GM12892 (cell line): ENCODE results near the gene ZGLP1.
A peak's percentile ranks its signal among the peaks of the same experiment; 100 is the strongest.

Source experiments
- DNase-seq: peaks from one replicate; pipeline ENCODE4 v3.0.0; 2011; ENCODE audit not compliant: insufficient read length
- FAIRE-seq: peaks from 2 replicates; lab custom pipeline; 2011; peaks lifted over from hg19 to GRCh38; lab: Jason Lieb, UNC
- POLR2A ChIP-seq: IDR thresholded peaks from 2 replicates; pipeline ENCODE4 v1.6.1; 2011; ENCODE audit warnings: low read depth, low read length, control low read depth
- POLR2AphosphoS5 ChIP-seq: IDR thresholded peaks from 2 replicates; pipeline ENCODE4 v1.6.1; 2011; ENCODE audit warnings: low read depth, low read length, control low read depth
- TAF1 ChIP-seq: IDR thresholded peaks from 2 replicates; pipeline ENCODE4 v1.6.1; 2011; ENCODE audit warnings: low read depth, mild to moderate bottlenecking, control low read depth, low read length, borderline replicate concordance

ZGLP1 gene

DNA sequence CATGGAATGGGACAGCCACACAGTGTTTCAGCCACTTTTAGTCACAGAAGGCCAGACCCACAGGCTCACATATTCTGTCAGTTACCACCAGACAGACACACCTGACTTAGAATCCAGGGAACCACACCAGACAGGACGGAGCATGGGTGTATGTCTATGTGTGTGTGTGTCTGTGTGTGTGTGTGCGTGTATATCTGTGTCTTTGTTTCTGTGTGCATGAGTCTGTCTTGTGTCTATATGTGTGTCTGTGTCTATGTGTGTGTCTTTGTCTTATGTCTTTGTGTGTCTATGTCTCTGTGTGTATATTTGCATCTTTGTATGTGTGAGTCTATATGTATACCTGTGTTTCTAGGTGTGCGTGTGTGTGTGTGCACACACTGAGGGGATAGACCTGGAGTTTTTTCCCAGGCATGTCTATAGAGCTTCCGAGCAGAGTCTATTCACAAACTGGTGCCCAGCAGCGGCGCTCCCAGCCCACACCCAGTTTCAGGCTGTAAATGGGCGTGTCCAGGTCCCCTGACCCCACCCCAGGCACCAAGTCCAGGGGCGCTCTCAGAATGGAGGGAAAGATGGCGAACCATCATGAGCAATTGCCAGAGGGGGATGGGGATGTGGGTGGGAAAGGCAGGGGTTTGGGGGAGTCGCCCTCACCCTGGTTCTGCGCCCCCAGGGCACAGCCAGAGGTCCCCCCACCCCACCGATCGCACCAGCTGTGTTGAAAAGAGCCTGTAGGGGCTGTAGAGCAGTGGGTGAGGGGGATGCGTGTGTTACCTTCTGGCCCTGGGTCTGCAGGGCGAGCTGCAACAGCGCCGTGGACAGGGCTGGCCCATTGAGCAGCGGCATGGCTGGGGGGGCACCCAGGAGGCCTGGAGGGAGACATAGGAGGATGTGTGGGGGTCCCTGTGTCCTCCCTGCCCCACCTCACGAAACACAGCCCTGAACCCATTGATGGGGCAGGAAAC is 12.5 kb upstream of the ZGLP1 start:
- no peak for FAIRE-seq
- DNase-seq = no peak
- TF ChIP-seq TAF1 (no peak), POLR2A (peak; percentile 66; the same call in 1 of the 2 replicates), POLR2AphosphoS5 (peak; percentile 77)

DNA sequence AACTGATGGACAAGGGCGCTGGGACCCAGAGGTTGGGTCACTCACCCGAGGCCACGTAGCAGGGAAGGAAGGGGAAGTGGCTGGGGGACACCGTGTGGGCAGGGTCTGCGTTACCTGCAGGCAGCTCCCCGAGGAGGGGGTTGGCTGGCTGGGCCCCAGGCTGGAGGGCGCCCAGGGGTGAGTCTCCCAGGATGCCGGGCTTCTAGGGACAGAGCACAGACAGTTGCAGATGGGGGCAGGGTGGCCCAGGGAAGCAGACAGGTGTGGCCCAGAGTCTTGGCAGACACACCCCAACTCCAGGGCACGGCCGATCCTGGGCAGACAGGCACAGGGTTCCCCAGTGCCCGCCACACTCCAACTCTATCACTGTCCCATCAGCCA is 11.8 kb upstream of the ZGLP1 start:
- DNase-seq = no peak
- no peak for FAIRE-seq
- TF ChIP-seq TAF1 (no peak), POLR2A (no peak), POLR2AphosphoS5 (no peak)

- FAIRE-seq = no peak
- DNase-seq = no peak
- TF ChIP-seq POLR2AphosphoS5 = no peak
- TF ChIP-seq TAF1 = no peak
- TF ChIP-seq POLR2A = peak; percentile 40; the same call in 1 of the 2 replicates
Observed at GRCh38 chr19:10320602-10321416, 11.2 kb upstream of the ZGLP1 start.

DNA sequence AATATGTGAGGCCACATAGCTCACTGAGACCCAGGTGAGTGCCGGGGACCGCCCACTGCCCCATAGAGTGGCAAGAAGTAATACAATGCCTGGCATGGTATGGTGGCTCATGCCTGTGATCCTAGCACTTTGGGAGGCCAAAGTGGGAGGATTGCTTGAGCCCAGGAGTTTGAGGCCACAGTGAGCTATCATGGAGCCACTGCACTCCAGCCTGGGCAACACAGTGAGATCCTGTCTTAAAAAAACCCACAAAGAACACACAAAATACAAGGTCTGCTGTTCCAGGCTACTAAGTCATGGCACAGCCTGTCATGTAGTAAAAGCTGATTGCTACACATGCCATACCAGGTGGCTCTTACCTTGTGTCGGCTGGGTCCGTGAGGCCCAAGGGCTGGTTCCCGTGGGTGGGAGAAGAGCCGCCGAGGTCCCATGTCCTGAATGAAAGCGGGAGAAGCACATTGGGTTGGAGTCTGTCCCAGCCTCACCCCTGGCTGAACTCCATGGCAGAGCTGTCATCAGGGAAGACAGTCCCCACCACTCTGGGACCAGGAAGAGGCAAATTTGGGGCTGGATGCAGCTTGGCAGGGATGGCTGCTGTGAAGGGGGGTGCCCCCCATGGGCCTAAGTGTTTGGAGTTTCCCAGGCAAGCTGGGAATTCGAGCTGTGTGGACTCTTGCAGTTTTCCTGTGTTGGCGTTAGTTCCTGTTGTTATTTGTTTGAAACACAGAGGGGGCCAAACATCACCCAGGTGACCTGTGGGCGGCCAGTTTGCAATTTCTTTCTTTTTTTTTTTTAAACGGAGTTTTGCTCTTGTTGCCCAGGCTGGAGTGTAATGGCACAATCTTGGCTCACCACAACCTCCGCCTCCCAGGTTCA is 9.4 kb upstream of the ZGLP1 start:
- no peak for DNase-seq
- FAIRE-seq = no peak
- TF ChIP-seq TAF1 (no peak), POLR2A (no peak), POLR2AphosphoS5 (no peak)

DNA sequence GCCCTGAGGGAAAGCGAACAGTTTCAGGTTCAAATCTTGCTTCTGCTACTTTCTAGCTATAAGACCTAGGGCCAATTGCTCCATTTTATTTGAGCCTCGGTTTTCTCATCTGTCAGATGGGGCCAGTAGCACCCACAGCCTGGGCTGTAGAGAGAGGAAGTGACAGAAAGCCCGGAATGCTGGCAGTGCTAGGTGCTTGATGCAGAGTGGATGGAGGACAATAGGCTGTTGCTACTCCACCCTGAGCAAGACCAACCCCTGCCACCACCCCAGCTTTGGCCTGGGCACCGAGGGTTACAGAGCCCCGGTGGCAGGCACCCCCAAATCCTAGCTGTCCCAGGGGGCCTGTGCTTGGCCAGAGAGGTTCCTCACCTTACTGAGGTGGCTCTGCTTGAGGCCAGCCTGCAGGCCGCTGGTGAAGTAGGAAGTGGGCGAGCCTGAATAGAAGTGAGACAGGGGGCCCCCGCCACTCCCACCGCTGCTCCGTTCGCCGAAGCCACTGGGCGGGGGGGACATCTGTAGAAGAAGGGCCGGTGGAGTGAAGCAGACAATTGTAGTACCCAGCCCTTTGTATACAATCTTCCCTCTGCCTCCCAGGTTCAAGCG is 8.3 kb upstream of the ZGLP1 start:
- DNase-seq (no peak), FAIRE-seq (no peak)
- TF ChIP-seq TAF1 (no peak), POLR2A (no peak), POLR2AphosphoS5 (no peak)

- no peak for FAIRE-seq
- no peak for DNase-seq
- TF ChIP-seq TAF1 (no peak), POLR2AphosphoS5 (no peak), POLR2A (no peak)
Observed at GRCh38 chr19:10317045-10317856, 7.6 kb upstream of the ZGLP1 start.

- no peak for FAIRE-seq
- TF ChIP-seq POLR2A (no peak), POLR2AphosphoS5 (no peak), TAF1 (no peak)
Observed at GRCh38 chr19:10316229-10317044, 6.8 kb upstream of the ZGLP1 start.

GRCh38 chr19:10315335-10316214 is 6.0 kb upstream of the ZGLP1 start, which contains the start of gene FDX2:
TSS of gene FDX2 (minus strand) at chr19:10316015. CDS start at chr19:10315996, 19 bp downstream.
- DNase-seq (peak; percentile 96), FAIRE-seq (peak; percentile 99)
- TF ChIP-seq TAF1 (peak; percentile 69), POLR2A (peak; percentile 95), POLR2AphosphoS5 (peak; percentile 97)

More at GRCh38 chr19:10316229-10317044, 6.8 kb upstream of the ZGLP1 start:
- no peak for DNase-seq

GRCh38 chr19:10306327-10306726 is 3.3 kb downstream of the ZGLP1 start:
- FAIRE-seq = no peak
- TF ChIP-seq POLR2A = no peak
- no peak for DNase-seq
